K562 (cell line): ENCODE measurements around the gene GPATCH3. TPM values are rescaled to one million over a fixed set of nuclear protein-coding genes. Genes with fewer than 3 reads are reported as not detected.

Source experiments
- BCOR ChIP-seq: fragments of 450-650 bp; IDR thresholded peaks from 2 replicates; pipeline ENCODE4 v1.6.1; 2016
- BHLHE40 ChIP-seq: IDR thresholded peaks from 2 replicates; pipeline ENCODE4 v1.6.1; 2011; ENCODE audit warnings: low read length, improper control_type of control experiment
- CBFA2T3 ChIP-seq: fragments of 450-650 bp; IDR thresholded peaks from 2 replicates; pipeline ENCODE4 v1.6.1; 2017
- GTF2F1 ChIP-seq: IDR thresholded peaks from 2 replicates; pipeline ENCODE4 v1.6.1; 2011; ENCODE audit warnings: low read depth, low read length, improper control_type of control experiment
- HMG20B ChIP-seq: fragments of 250-450 bp; sonication (Bioruptor Pico); IDR thresholded peaks from 2 replicates; pipeline ENCODE4 v1.5.0; 2021; ENCODE audit warnings: mild to moderate bottlenecking
- MXD1 ChIP-seq: fragments of 250-450 bp; sonication (Bioruptor Pico); IDR thresholded peaks from 2 replicates; pipeline ENCODE4 v1.8.0; 2021; ENCODE audit warnings: borderline replicate concordance, mild to moderate bottlenecking, moderate library complexity; ENCODE audit not compliant: poor library complexity, severe bottlenecking
- NFIC ChIP-seq: fragments of 450-650 bp; IDR thresholded peaks from 2 replicates; pipeline ENCODE4 v1.6.1; 2017; ENCODE audit warnings: mild to moderate bottlenecking, inconsistent platforms
- POLR2A ChIP-seq: fragments of 450-650 bp; conservative IDR thresholded peaks from 2 replicates; pipeline ENCODE4 v1.6.1; 2016
- RBBP5 ChIP-seq: fragments of 200-600 bp; sonication (generic); IDR thresholded peaks from 2 replicates; pipeline ENCODE4 v1.6.1; 2012; ENCODE audit warnings: borderline replicate concordance, mild to moderate bottlenecking, low read length, control low read depth, inconsistent platforms; ENCODE audit not compliant: insufficient read depth, poor library complexity, severe bottlenecking
- SIN3B ChIP-seq: fragments of 450-650 bp; IDR thresholded peaks from 2 replicates; pipeline ENCODE4 v1.6.1; 2017; ENCODE audit warnings: low read depth, mild to moderate bottlenecking, moderate library complexity
- SMARCA4 ChIP-seq: fragments of 450-650 bp; IDR thresholded peaks from 2 replicates; pipeline ENCODE4 v1.6.1; 2016
- TBL1XR1 ChIP-seq, 2 experiments: IDR thresholded peaks; 2 replicates each; pipeline ENCODE4 v1.6.1; 2012; ENCODE audit warnings: improper control_type of control experiment in 2 of 2, low read length in 2 of 2, mild to moderate bottlenecking in 1 of 2
- THAP12 ChIP-seq: fragments of 250-450 bp; sonication (Bioruptor Pico); IDR thresholded peaks from 2 replicates; pipeline ENCODE4 v1.9.0; 2021; ENCODE audit warnings: mild to moderate bottlenecking, inconsistent platforms
- XRCC4 ChIP-seq: IDR thresholded peaks from one replicate; pipeline ENCODE4 v1.6.1; 2011; ENCODE audit not compliant: insufficient read depth, insufficient read length; ENCODE audit errors: extremely low read depth
- ZBTB5 ChIP-seq: fragments of 450-650 bp; IDR thresholded peaks from 2 replicates; pipeline ENCODE4 v1.6.1; 2017; ENCODE audit warnings: antibody characterized with exemption
- ZBTB7A ChIP-seq: IDR thresholded peaks from 2 replicates; pipeline ENCODE4 v1.6.1; 2011; ENCODE audit warnings: low read depth, mild to moderate bottlenecking, low read length, moderate library complexity, borderline replicate concordance; ENCODE audit not compliant: control insufficient read depth
- ZBTB9 ChIP-seq: fragments of 450-650 bp; formaldehyde crosslinking; IDR thresholded peaks from 2 replicates; pipeline ENCODE4 v1.4.0; 2020; ENCODE audit warnings: mild to moderate bottlenecking, moderate library complexity
- ZEB2 ChIP-seq: fragments of 450-650 bp; IDR thresholded peaks from 2 replicates; pipeline ENCODE4 v1.6.1; 2016
- ZFX ChIP-seq: sonication (generic); formaldehyde crosslinking; IDR thresholded peaks from 2 replicates; pipeline ENCODE4 v1.8.0; 2022; ENCODE audit warnings: mild to moderate bottlenecking, missing genetic modification reagents, moderate library complexity
- ZKSCAN3 ChIP-seq: fragments of 250-450 bp; sonication (Bioruptor Pico); IDR thresholded peaks from 2 replicates; pipeline ENCODE4 v1.4.0; 2020
- ZNF197 ChIP-seq: fragments of 200-800 bp; sonication (Bioruptor generic); IDR thresholded peaks from 2 replicates; pipeline ENCODE4 v1.6.1; 2016; ENCODE audit warnings: low read depth, missing genetic modification characterization, missing compliant biosample characterization
- polyA plus RNA-seq, 8 experiments: library from polyadenylated mRNA; depleted of rRNA in 4 of 8; stranded (reverse) in 5 of 8; unstranded in 3 of 8; fragments of >200 nt; fragmentation: Nextera tagmentation in 2 of 8; fragmentation: Illumina TruSeq in 1 of 8; extraction: Ambion mirVana in 2 of 8; extraction: Trizol in 1 of 8; gene quantifications; 2 replicates each; pipeline versions ENCODE4 v1.2.1 to v1.2.3, GENCODE V29; 2011 to 2014; ENCODE audit warnings: inconsistent platforms in 1 of 8, missing spikeins in 1 of 8
- total RNA-seq, 7 experiments: library from RNA; depleted of rRNA in 6 of 7; stranded (reverse); fragments of >200 nt in 6 of 7; fragmentation: Illumina TruSeq in 2 of 7; extraction: Trizol in 2 of 7; gene quantifications; 2 replicates each; pipeline versions ENCODE4 v1.2.1 to v1.2.3, GENCODE V29; 2011 to 2021; ENCODE audit warnings: low replicate concordance in 1 of 7

Gene GPATCH3
- total and polyA plus RNA-seq, 9 of the 15 experiments (the other 6 are each of a cell fraction or from before 2014, with no cell fraction given), result 1.6 to 23.0 (median 13.3) TPM

- TF ChIP-seq THAP12 (CRISPR knock-in tag) (0 out of 2 replicates have a peak, but pooled peaks have one; percentile 60), ZKSCAN3 (CRISPR knock-in tag) (no peak), ZEB2 (peak; percentile 44; the same call in 1 of the 2 replicates), ZFX (CRISPR knock-in tag) (peak; percentile 97), NFIC (peak; percentile 63; the same call in 1 of the 2 replicates), RBBP5 (no peak), MXD1 (CRISPR knock-in tag) (no peak), SMARCA4 (peak; percentile 76), ZBTB7A (peak; percentile 65; the same call in 1 of the 2 replicates), POLR2A (no peak), SIN3B (no peak), ZNF197 (CRISPR knock-in tag) (no peak), ZBTB9 (CRISPR knock-in tag) (no peak; the same call in none of the 2 replicates), BCOR (no peak), GTF2F1 (no peak), ZBTB5 (no peak), BHLHE40 (peak; percentile 5; the same call in 1 of the 2 replicates), XRCC4 (no peak), CBFA2T3 (peak; percentile 76), HMG20B (CRISPR knock-in tag) (no peak), TBL1XR1 (IDR thresholded peaks at IDR 0.05; ENCODE audit: low read length in 2 of 2) (no peak)
Measured at GRCh38 chr1:26913754-26914619, 13.7 kb upstream of the GPATCH3 start, which contains the start of gene NR0B2 (continued).
